Posterior vena cava (tissue), 2 donors: ENCODE measurements around the gene HSPA1B. TPM values are rescaled to one million over a fixed set of nuclear protein-coding genes. Genes with fewer than 3 reads are reported as not detected.
"Not testable (repeated sequence)": the region's sequence is repeated elsewhere in the genome, so short reads cannot be mapped to it uniquely, and the experiment has no call there.

Experiments used
- DNase-seq: peaks from one replicate; pipeline ENCODE4 v3.0.0-alpha.2; 2020; ENCODE audit warnings: low spot score
- intact Hi-C, 2 donors: fragments of 100-400 bp; cut with DNase I; formaldehyde crosslinking; loops; one replicate each; pipeline versions ENCODE4 v1.14.1 to v1.14.2; 2022 to 2023
- total RNA-seq, 2 donors: library from RNA; stranded (reverse); fragmentation: NEBNext Ultra II Directional; extraction: Animal tissue kit (Norgen Biotek cat#: 25700); gene quantifications; one replicate each; pipeline ENCODE4 v1.2.1, GENCODE V29; 2021
- donor health status: DM: yes; HTN: yes; CAD: no.
- donor health status: DM: yes; HTN: yes; CAD: no.

The HSPA1B gene
- total RNA-seq, 2 donors from 2014 or later, result 89.8 to 106 TPM

DNA sequence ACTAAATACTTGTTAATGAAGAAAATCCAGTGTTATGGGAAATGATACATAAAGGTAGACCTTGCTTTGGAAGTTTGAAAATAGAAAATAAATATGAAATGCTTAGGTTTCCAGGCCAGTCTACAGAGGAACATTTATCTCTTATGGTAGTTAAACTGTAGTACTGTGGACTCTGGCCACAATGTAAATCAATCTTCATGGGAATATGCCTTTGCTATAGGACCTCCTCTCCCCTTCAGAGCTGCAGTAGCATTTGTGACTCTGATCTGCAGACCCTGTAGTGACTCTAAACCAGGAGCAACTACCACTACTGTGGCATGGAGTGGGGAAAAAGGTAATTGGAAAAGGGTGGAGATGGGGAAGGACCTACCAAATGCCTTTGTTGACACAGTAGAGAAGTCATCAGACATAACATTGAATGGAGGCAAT is 7.7 kb upstream of the HSPA1B start:
- DNase-seq, result no peak
- intact Hi-C loops, result no loop called here

DNA sequence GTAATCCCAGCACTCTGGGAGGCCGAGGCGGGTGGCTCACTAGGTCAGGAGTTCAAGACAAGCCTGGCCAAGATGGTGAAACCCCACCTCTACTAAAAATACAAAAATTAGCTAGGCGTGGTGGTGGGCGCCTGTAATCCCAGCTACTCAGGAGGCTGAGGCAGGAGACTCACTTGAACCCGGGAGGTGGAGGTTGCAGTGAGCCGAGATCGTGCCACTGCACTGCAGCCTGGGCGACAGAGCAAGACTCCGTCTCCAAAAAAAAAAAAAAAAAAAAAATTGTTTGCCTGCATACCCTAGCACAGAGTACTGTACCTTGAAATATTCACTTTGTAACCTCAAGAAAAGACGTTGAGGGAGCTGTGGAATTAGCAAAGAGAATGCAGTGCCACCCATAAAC is 7.1 kb upstream of the HSPA1B start:
- peak; percentile 45 for DNase-seq
- intact Hi-C loops, result not testable (repeated sequence)

DNA sequence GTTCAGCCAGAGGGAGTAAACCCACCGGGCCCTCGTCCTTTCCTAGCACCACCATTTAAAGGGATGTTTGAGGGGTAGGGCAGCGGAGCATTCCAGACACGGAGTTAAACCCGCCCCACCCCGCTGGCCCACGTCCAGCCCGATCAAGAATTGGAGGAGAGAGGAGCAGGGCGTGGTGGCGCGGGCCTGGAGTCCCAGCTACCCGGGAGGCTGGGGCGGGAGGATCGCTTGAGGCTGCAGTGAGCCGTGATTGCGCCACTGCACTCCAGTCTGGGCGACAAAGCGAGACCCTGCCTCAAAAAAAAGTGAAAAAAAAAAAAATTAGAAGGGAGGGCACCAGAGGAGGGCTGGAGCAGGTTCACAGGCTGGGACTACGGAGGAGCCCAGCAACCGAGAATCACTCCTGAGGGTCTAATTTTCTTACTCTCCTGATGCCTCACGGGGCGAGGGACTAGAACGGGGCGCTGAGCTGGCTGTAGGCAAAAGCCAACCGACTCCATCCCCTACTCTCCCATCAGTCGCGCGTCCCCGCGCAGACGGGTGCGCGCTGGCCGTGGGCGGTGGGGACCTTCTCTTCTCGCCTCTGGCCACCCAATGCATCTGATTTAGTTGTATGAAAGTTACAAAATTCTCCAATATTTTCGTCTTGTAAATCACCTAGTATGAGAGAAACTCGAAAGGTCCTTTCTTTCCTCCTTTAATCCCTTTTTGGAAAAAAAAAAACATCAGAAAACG is 6.1 kb upstream of the HSPA1B start:
- intact Hi-C loops, result no loop called here
- peak; percentile 90 for DNase-seq

DNA sequence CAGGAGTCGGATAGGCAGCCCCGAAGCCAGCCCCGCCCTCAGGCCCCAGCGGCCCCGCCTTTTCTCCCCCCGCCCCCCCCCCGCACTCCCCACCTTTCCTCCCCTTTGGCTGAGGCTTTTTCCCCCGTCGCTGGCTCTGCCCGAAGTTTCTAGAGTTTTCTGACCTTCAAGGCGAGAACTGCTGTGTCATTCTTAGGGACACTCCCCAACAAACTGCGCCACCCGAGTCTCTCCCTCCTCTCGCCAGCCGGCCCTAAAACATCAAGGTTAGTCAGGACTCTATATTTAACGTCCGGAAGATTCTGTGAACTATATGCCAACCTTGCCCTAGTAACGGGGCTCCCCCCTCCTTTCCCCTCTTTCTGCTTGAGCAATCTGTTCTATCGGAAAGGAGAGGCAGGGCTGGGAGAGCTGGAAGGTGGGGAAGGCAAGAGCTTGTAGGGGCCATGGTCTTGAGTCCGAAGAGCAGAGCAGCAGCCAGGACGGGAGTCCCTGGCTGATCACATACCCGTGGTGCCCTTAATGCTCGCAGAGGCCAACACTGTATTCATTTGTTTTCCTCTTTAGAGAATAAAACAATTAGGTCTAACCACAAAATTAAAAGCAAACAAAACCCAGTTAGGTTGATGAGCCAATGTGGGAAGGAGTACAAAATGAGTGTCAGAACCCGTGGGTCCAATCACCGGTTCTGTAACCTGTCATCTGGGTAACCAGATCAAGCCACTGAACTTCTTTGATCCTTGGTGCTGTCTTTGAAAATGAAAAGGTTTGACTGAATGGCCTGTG is 5.3 kb upstream of the HSPA1B start:
- intact Hi-C loops, result no loop called here
- peak; percentile 95 for DNase-seq

DNA sequence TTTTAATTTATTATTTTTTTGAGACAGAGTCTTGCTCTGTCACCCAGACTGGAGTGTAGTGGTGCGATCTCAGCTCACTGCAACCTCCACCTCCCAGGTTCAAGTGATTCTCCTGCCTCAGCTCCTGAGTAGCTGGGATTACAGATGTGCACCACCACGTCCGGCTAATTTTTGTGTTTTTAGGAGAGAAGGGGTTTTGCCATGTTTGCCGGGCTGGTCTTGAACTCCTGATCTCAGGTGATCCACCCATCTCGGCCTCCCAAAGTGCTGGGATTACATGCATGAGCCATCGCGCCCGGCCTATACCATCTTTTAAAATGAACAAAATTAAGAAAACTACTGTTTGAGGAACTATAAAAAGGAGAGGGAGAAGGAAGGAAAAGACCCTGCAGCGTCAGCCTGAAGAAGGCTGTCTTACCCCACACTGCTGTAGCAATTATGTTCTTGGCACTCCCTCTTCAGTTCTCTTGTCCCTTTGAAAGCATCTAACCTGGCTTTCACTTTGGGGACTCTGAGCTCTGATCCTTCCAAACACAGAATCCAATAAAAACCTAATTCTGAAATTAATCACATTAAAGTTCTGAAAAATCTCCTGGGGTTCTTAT is 3.8 kb upstream of the HSPA1B start:
- DNase-seq, intact Hi-C loops: not testable (repeated sequence)

DNA sequence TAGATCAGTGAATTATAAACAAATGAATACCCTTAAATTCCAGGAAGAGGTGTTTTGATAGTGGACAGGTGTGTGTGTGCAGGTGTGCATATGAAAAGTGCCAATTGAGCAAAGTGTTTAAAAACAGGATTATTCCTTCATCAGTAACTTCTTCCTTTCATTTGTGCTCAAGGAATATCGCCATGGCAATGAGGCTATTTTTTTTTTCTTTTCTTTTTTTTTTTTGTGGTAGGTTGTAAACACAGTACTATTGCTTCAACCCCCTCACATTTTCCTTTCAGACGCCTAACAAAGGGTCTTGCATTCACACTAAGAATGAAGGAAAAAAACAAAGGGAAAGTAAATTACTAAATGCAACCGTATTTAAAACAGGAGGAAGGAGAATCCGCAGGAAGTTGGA is 2.0 kb upstream of the HSPA1B start:
- intact Hi-C loops, result no loop called here
- DNase-seq, result no peak

DNA sequence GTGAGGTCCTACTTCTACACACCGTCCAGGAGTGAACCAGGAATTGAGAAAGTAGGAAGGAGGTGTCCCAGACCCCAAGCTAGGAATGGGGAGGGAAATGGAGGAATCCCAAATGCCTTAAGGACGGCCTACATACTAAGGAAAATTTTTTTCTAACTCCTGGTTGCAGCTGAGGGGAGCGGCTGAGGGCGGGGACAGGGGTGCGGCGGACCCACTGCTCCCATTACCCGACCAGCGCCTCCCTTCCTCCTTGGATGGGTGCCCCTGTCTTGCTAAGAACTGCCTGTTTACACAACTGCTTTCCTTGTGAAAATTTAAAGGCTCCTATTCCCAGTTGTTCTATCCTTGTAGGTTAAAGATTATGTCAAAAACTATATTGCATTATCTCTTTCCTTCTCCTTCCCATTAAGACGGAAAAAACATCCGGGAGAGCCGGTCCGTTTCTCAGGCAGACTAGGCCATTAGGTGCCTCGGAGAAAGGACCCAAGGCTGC is 699 bp upstream of the HSPA1B start:
- DNase-seq, result peak; percentile 96
- intact Hi-C loops, result no loop called here

DNA sequence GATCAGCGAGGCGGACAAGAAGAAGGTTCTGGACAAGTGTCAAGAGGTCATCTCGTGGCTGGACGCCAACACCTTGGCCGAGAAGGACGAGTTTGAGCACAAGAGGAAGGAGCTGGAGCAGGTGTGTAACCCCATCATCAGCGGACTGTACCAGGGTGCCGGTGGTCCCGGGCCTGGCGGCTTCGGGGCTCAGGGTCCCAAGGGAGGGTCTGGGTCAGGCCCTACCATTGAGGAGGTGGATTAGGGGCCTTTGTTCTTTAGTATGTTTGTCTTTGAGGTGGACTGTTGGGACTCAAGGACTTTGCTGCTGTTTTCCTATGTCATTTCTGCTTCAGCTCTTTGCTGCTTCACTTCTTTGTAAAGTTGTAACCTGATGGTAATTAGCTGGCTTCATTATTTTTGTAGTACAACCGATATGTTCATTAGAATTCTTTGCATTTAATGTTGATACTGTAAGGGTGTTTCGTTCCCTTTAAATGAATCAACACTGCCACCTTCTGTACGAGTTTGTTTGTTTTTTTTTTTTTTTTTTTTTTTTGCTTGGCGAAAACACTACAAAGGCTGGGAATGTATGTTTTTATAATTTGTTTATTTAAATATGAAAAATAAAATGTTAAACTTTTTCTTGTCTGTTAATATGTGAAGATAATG is 2.2 kb downstream of the HSPA1B start:
- peak; percentile 72 for DNase-seq
- intact Hi-C loops, result loop anchor here (5.0 to 10.0 kb wide), 3 partner anchors 62 to 147 kb away; partner anchors contain the start of gene LY6G5C (in 2 of the 2)

DNA sequence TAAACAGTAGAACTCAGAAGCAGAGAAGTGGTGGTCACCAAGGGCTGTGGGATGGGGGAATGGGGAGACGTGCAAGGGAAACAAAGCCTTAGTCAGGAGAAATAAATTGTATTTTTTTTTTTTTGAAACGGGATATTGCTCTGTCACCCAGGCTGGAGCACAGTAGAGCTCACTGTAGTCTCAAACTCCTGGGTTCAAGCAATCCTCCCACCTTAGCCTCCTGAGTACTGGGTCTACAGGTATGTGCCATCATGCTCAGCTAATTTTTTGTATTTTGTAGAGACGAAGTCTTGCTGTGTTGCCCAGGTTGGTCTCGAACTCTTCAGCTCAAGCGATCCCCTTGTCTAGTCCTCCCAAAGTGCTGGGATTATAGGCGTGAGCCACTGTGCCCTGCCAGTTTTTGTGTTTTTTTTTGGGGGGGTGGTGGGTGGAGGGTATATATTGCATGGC is 3.4 kb downstream of the HSPA1B start:
- intact Hi-C loops, result loop anchor here (5.0 to 10.0 kb wide), 3 partner anchors 64 to 149 kb away; partner anchors contain the start of gene LY6G5C (in 2 of the 2)
- DNase-seq, result no peak

DNA sequence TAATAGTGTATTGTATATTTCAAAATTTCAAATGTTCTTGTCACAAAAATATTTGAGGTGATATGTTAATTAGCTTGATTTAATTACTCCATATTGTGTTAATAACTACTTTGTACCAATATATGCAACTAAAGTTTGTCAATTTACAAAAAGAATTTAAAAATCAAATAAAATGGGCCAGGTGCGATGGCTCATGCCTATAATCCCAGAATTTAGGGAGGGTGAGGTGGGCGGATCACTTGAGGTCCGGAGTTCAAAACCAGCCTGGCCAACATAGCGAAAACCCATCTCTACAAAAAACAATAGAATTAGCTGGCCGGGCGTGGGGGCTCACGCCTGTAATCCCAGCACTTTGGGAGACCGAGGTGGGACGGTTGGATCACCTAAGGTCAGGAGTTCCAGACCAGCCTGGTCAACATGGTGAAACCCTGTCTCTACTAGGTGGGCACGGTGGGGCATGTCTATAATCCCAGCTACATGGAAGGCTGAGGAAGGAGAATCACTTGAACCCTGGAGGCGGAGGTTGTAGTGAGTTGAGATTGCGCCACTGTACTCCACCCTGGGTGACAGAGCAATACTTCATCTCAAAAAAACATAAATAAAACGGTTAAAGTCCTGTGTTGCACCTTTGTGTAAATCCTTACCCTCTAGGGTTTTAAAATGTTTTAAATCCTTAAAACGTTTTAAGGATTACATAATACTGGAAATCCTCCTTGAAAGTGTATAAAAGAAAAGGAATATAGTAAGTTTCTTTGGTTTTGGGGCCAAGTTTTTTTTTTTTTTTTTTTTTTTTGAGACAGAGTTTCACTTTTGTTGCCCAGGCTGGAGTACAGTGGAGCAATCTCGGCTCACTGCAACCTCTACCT is 4.0 kb downstream of the HSPA1B start:
- DNase-seq, result no peak
- intact Hi-C loops, result loop anchor here (5.0 to 10.0 kb wide), 3 partner anchors 64 to 149 kb away; partner anchors contain the start of gene LY6G5C (in 2 of the 2)

DNA sequence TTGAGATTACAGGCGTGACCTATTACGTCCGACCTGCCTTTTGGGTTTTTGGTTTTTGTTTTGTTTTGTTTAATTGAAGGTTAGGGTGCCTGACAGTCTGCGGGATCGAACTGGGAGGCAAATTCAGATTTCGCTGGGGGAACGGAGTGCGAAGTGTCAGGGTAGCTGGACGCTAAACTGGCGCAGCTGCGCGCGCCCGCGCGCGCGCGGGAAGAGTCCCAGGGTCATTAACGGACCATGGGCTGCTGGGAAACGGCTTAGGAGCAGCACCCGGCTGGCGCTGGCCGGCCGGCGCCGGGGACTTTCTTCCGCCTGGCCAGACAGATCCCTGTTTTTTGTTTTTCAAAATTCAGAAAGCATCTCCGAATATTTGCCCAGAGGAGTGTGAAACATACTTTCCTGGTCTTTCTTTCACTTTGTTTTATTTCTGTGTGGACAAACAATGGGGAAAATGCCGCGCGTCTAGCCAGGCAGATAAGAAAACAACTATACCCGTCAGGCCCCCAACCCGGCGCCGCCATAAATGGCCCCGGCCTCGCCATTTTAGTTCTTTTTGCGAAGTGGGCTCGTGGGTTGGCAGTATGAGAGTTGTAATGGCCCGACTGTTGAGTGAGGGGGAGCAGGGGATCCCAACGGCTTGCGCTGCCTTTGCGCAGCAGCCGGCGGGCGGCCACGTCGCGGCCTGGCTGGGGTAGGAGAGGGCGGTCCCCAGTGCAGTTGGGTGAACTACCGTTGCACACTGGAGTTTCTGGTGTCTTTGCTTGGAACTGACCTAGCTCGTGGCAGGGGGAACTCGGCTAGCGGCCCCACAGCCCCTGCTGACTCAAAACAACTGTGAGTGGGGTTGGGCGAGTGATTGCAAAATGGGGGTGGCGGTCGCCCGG is 7.1 kb downstream of the HSPA1B start:
- intact Hi-C loops, result loop anchor here (5.0 to 10.0 kb wide), 3 partner anchors 67 to 152 kb away; partner anchors contain the start of gene LY6G5C (in 2 of the 2)
- peak; percentile 95 for DNase-seq

DNA sequence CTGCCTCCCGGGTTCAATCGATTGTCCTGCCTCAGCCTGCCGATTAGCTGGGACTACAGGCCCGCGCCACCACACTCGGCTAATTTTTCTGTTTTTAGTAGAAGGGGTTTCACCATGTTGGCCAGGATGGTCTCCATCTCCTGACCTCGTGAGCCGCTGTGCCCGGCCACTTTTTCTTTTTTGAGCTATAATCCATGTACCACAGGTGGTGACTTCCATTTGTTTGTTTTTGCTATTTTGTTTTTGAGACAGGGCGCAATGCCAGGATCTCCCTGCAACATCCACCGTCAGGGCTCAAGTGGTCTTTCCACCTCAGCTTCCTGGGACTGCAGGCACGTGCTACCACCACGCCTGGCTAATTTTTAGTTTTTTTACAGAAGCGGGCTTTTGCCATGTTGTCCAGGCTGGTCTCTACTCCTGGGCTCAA is 8.5 kb downstream of the HSPA1B start:
- peak; percentile 74 for DNase-seq
- intact Hi-C loops, result loop anchor here in 1 of 2 donors (10.0 kb wide), 1 partner anchor 151 kb away; the partner anchor contains the start of gene LY6G5C

DNA sequence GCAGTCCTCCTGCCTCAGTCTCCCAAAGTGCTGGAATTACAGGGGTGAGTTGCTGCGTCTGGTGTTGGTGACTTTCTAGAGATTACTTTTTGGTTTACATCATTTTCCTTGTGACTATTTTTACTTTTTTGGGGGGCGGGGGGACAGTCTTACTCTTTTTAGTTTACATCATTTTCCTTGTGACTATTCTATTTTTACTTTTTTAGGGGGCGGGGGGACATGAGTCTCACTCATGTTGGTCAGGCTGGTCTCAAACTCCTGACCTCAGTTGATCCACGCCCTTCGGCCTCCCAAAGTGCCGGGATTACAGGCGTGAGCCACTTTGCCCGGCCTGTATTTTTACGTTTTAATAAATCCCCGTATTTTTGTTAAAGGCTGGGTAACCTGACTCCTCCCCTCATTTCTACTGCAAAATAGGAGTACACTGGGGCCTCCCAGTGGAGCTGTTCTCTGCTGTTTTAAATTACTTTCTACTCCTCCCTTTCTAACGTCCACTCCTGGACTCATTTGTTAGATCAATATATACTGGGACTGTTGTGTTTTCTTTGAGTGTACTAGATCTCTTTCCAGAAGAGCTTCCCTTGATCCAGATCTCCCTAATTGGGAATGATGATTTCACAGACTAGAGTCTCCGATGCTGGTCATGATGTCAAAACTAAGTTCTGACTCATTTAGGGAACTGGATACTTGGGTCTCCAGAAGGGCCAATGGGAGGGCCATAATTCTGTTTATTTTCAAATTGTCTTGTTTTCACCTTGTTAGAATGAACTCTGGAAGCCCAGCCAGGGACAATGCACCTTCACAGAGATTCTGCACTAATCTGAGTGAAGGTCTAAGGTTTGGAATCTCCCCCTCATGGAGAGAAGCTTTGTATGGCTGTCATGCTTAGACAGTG is 9.2 kb downstream of the HSPA1B start:
- peak; percentile 69 for DNase-seq
- intact Hi-C loops, result loop anchor here in 1 of 2 donors (10.0 kb wide), 1 partner anchor 152 kb away; the partner anchor contains the start of gene LY6G5C

DNA sequence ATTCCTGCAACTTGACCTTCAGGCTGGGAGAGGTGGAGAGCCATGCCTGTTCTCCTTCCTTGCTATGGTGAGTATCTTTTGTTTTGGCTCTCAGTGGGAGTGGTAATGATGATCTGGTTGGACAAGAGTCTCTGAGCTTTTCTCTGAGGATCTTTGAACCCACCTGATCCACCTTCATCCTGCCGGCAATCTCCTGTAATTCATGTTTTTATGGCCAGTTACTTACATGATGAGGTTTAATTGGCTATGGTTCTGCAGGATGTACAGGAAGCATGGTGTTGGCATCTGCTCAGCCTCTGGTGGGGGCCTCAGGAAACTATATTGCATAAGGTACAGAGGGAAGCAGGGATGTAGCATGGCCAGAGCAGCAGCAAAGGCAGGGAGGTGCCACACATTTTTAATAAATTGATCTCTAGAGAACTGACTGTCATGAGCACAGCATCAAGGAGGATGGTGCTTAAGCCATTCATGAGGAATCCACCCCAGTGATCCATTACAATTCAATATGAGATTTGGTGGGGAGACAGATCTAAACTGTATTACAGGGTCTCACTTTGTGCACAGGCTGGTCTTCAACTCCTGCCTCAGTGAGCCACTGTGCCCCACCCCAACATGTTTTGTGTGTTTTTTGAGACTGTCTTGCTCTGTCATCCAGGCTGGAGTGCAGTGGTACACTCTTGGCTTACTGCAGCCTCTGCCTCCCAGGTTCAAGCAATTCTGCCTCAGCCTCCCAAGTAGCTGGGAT is 10.0 kb downstream of the HSPA1B start:
- peak; percentile 20 for DNase-seq
- intact Hi-C loops, result loop anchor here in 1 of 2 donors (10.0 kb wide), 1 partner anchor 153 kb away; the partner anchor contains the start of gene LY6G5C

DNA sequence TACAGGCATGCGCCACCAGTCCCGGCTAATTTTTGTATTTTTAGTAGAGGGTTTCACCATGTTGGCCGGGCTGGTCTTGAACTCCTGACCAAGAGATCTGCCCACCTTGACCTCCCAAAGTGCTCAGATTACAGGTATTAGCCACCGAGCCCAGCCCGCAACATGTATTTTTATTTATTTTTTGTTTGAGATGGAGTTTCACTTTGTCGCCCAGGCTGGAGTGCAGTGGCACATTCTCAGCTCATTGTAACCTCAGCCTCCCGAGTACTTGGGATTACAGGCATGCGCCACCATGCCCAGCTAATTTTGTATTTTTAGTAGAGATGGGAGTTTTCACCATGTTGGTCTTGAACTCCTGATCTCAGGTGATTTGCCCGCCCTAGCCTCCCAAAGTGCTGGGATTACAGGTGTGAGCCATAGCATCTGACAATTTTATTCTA is 10.6 kb downstream of the HSPA1B start:
- peak; percentile 38 for DNase-seq
- intact Hi-C loops, result loop anchor here in 1 of 2 donors (10.0 kb wide), 1 partner anchor 153 kb away; the partner anchor contains the start of gene LY6G5C
